K562 (cell line): ENCODE results near the gene ARMH4.

Experiments used
- HBP1 ChIP-seq: fragments of 450-650 bp; formaldehyde crosslinking; IDR thresholded peaks from 2 replicates; pipeline ENCODE4 v1.4.0; 2022; ENCODE audit warnings: missing genetic modification characterization
- KAT2B ChIP-seq: IDR thresholded peaks from one replicate; pipeline ENCODE4 v1.6.1; 2012; ENCODE audit warnings: low read depth, mild to moderate bottlenecking, control low read depth, inconsistent platforms, low read length, moderate library complexity
- NR3C1 ChIP-seq: sonication (generic); formaldehyde crosslinking; IDR thresholded peaks from 2 replicates; pipeline ENCODE4 v1.8.1; 2022; ENCODE audit warnings: missing genetic modification reagents

- TF ChIP-seq KAT2B (no peak), NR3C1 (CRISPR knock-in tag) (no peak), HBP1 (CRISPR knock-in tag) (no peak)
Measured at GRCh38 chr14:58107947-58108552, 44.0 kb downstream of the ARMH4 start.
